Nucleus accumbens (tissue), 56 donors: ENCODE data around the gene THAP8.

Experiments
- DNase-seq, 56 donors: peaks; one replicate each; lab custom pipeline; 2025; lab: John Stamatoyannopoulos, UW

The THAP8 gene

GRCh38 chr19:36054119-36054732 lies at the start of gene THAP8:
THAP8 (minus strand) TSS chr19:36054285; CDS start chr19:36054217, 68 bp downstream.
- peak; percentile 86 to 100 (median 99) for DNase-seq

GRCh38 chr19:36103040-36103626 lies 49.0 kb upstream of the THAP8 start:
- DNase-seq, result no peak

GRCh38 chr19:36101550-36102327 lies 47.7 kb upstream of the THAP8 start:
- no peak for DNase-seq

GRCh38 chr19:36100476-36100875 lies 46.4 kb upstream of the THAP8 start:
- DNase-seq, result peak in 5 of 56 donors; percentile 7 to 38 (median 10)

GRCh38 chr19:36099166-36099785 lies 45.2 kb upstream of the THAP8 start:
- no peak for DNase-seq

- peak in 53 of 56 donors; percentile 22 to 92 (median 79) for DNase-seq
These were observed 43.0 kb upstream of the THAP8 start for GRCh38 chr19:36097036-36097435.

- peak in 34 of 56 donors; percentile 4 to 72 (median 32) for DNase-seq
These were observed 39.6 kb upstream of the THAP8 start for GRCh38 chr19:36093687-36094086.

GRCh38 chr19:36093146-36093662 lies 39.1 kb upstream of the THAP8 start:
- peak in 2 of 56 donors; percentile 15 to 39 for DNase-seq

GRCh38 chr19:36092566-36092965 lies 38.5 kb upstream of the THAP8 start:
- peak in 1 of 56 donors; percentile 14 for DNase-seq

- no peak for DNase-seq
These were observed 37.0 kb upstream of the THAP8 start for GRCh38 chr19:36090910-36091695.

GRCh38 chr19:36089847-36090246 lies 35.8 kb upstream of the THAP8 start:
- DNase-seq, result no peak

- DNase-seq, result no peak
These were observed 32.2 kb upstream of the THAP8 start for GRCh38 chr19:36086326-36086725.

- no peak for DNase-seq
These were observed 30.3 kb upstream of the THAP8 start for GRCh38 chr19:36084231-36085009.

GRCh38 chr19:36082916-36083315 lies 28.8 kb upstream of the THAP8 start:
- no peak for DNase-seq

GRCh38 chr19:36081894-36082293 lies 27.8 kb upstream of the THAP8 start:
- no peak for DNase-seq

GRCh38 chr19:36081385-36081784 lies 27.3 kb upstream of the THAP8 start:
- peak in 45 of 56 donors; percentile 1 to 86 (median 55) for DNase-seq

GRCh38 chr19:36079389-36079945 lies 25.4 kb upstream of the THAP8 start:
- DNase-seq, result no peak

GRCh38 chr19:36073121-36073876 lies 19.2 kb upstream of the THAP8 start:
- no peak for DNase-seq
